ENCODE measurements around the gene ZNF768.

The ZNF768 gene

DNA sequence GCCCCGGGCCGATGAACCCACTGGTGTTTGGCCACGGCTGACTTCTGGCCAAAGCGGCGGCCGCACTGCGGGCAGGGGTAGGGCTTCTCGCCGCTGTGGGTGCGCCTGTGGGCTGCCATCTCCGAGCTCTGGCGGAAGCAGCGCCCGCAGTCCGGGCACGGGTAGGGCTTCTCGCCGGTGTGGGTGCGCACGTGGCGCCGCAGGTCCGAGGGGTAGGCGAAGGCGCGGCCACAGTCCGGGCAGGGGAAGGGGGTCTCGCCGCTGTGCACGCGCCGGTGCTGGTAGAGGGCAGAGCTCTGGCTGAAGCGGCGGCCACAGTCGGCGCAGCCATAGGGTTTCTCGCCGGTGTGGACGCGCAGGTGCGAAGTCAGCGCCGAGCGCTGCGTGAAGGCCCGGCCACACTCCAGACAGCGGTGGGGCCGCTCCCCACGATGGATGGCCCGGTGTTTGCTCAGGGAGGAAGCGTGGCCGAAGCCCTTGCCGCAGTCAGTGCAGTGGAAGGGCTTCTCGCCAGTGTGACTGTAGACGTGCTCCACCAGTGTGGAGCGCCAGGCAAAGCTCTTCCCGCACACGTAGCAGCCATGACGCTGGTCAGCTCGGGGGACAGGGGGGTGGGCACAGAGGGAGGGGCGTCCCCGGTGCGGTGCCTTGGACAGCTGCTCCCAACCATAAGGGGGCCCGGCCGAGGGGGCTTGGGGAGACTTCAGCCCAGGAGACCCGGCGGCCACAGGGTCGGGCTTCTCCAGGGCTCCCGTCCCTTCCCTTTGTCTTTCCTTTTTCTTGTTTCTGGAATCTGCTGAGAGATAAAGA lies 29.2 kb upstream of the ZNF768 start:
- H3K4me3 ChIP-seq (ENCODE audit: low read length), result no peak overlapping the region
- no peak for DNase-seq (ENCODE audit: low read depth)
- TF ChIP-seq, protein P1, sequence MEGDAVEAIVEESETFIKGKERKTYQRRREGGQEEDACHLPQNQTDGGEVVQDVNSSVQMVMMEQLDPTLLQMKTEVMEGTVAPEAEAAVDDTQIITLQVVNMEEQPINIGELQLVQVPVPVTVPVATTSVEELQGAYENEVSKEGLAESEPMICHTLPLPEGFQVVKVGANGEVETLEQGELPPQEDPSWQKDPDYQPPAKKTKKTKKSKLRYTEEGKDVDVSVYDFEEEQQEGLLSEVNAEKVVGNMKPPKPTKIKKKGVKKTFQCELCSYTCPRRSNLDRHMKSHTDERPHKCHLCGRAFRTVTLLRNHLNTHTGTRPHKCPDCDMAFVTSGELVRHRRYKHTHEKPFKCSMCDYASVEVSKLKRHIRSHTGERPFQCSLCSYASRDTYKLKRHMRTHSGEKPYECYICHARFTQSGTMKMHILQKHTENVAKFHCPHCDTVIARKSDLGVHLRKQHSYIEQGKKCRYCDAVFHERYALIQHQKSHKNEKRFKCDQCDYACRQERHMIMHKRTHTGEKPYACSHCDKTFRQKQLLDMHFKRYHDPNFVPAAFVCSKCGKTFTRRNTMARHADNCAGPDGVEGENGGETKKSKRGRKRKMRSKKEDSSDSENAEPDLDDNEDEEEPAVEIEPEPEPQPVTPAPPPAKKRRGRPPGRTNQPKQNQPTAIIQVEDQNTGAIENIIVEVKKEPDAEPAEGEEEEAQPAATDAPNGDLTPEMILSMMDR (conservative IDR thresholded peaks at IDR 0.05; ENCODE audit: low read depth, low read length), result no peak

DNA sequence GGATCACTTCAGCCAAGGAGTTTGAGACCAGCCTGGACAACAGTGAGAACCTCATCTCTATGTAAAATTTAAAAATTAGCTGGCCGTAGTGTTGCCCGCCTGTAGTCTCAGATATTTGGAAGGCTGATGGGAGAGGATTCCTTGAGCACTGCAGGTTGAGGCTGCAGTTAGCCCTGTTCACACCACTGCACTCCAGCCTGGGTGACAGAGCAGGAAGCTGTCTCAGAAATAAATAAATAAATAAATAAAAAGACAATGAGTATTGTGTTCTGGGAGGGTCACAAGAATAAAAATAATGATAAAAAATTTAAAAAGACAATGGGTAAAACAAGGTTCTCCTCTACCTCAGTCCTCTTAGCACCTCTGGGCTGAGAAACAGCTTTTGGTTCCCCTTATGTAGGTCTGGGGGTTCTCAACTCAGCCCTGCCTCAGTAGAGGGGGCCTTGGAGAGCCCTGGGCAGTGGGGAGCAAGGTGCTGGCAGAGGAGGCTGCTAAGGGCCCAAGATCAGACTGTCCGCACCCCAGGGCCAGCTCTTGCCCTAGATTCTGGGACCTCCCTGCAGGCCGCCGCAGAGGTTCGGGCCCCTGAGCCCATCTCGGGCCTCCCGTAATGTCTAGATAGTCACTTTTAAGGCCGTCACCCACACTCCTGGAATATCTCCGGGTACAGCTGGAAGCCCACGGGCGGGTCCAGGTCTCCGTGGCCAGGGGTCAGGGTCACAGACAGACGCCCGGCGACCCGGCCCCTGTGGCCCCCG lies 28.4 kb upstream of the ZNF768 start:
- no peak overlapping the region for H3K4me3 ChIP-seq (ENCODE audit: low read length)
- no peak for DNase-seq (ENCODE audit: low read depth)

DNA sequence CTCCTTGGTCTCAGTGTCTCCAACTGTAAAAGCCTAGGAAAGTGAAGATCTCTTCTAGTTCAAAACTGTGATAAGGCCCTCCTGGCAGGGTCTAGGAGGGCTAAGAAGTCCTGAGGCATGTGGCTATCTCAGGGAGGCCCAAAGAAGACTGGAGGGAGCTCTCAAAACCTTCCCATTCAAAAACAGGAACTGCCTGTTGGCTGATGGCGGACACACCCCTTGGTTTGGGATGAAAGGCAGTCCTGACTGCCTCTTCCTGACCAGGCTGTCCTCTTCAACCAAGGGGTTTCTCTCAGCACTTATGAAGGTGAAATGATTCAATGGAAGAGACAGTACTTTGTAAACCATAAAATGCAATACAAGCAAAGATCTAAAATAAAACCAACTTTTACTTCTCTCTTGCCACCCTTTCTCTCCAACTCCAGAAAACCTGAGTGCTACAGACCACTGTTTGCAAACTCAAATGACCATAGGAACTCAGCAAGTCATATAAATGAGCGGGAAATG lies 27.1 kb upstream of the ZNF768 start:
- TF ChIP-seq, protein P1 (conservative IDR thresholded peaks at IDR 0.05; ENCODE audit: low read depth, low read length), result no peak
- no peak for DNase-seq (ENCODE audit: low read depth)
- no peak overlapping the region for H3K4me3 ChIP-seq (ENCODE audit: low read length)

More for the DNA sequence above, 28.4 kb upstream of the ZNF768 start:
- TF ChIP-seq, protein P1 (conservative IDR thresholded peaks at IDR 0.05; ENCODE audit: low read depth, low read length), result no peak

DNA sequence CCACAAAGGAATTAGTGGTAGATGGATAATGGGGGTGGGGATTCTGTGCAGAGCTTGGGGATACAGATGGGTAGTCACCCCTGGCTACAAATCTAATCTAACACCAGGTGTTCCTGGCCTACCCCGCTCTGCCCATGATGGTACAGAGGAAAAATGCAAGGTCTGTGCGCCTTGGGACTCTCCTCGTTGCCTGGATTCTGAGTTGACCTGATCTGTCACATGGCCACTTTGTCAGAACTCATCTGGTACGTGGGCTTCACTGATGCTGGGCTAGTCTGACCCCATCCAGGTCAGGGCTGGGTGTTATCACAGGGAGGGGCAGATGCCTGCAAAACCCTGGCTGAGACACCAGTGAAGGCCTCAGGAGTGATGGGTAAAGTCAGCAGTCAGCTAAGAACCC lies 26.6 kb upstream of the ZNF768 start:
- TF ChIP-seq, protein P1 (conservative IDR thresholded peaks at IDR 0.05; ENCODE audit: low read depth, low read length), result no peak
- H3K4me3 ChIP-seq (ENCODE audit: low read length), result no peak overlapping the region
- DNase-seq (ENCODE audit: low read depth), result no peak

DNA sequence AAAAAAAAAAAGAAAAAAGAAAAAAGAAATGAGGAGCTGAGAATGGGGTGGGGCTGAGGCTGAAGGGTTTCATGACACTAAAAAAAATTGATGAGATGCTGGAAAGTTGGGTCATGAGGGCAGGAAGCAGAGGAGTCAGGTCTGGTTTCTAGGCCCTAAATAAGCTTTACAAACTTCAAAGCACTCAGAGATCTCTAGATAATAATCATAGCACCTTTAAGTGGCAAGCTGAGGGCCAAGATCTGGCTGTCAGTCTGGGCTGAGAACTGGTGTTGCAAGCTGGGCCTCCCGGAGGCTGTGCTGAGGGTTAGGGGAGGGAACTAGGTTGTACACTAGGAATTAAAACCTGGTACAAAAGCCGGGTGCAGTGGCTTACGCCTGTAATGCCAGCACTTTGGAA lies 25.4 kb upstream of the ZNF768 start:
- TF ChIP-seq, protein P1 (conservative IDR thresholded peaks at IDR 0.05; ENCODE audit: low read depth, low read length), result no peak
- DNase-seq (ENCODE audit: low read depth), result no peak
- H3K4me3 ChIP-seq (ENCODE audit: low read length), result no peak overlapping the region

DNA sequence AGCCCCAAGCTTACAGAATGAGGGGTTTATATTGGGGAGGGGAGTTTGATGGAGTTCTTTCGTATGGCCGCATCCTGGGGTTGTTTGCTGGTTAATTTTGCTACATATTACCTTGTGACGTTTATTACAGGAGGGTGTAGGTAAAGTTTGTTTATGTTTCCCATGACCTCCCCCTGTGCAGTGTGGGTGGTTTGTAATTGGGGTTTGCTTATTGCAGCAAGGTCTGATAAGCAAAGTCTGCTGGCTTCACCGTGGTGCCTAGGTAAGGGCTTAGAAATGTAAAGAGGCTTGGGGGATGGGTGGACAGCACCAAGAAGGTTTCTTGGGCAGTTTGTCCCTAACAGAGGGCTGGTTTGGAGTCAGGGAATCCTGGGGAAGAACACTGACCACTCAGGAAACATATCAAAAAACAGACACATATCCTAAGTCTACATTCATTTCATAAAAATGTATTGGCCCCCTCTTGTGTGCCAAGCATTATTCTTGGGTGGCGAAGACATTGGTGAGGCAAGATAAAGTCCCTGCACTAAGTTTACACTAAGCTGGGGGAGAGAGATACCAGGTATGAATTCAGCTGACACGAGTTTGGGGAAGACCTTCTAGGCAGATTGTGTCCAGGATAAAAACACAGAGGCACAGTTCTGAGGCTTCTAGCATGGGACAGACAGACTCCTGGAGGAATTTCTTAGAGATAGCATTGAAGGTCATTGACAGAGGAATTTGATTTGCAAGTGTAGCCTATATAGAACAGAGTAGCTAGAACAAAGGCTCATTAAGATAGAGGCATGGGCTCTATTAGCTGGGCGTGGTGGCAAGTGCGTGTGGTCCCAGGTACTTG lies 22.3 kb upstream of the ZNF768 start:
- no peak overlapping the region for H3K4me3 ChIP-seq (ENCODE audit: low read length)
- TF ChIP-seq, protein P1 (conservative IDR thresholded peaks at IDR 0.05; ENCODE audit: low read depth, low read length), result no peak
- DNase-seq (ENCODE audit: low read depth), result no peak

Measured in retinal pigment epithelial cell (primary cell).